Occipital lobe (tissue), 2 donors: ENCODE data around the gene ZNF546. TPM values are rescaled to one million over a fixed set of nuclear protein-coding genes. Genes with fewer than 3 reads are reported as not detected.
"Not testable (repeated sequence)": the region's sequence is repeated elsewhere in the genome, so short reads cannot be mapped to it uniquely, and the experiment has no call there.

Source experiments
- DNase-seq: peaks from one replicate; lab custom pipeline; 2025; lab: John Stamatoyannopoulos, UW
- total RNA-seq: library from RNA; depleted of rRNA; stranded (reverse); fragments of >200 nt; gene quantifications from one replicate; pipeline ENCODE4 v1.2.3, GENCODE V29; 2014

ZNF546 gene
- total RNA-seq = 27.5 TPM

DNA sequence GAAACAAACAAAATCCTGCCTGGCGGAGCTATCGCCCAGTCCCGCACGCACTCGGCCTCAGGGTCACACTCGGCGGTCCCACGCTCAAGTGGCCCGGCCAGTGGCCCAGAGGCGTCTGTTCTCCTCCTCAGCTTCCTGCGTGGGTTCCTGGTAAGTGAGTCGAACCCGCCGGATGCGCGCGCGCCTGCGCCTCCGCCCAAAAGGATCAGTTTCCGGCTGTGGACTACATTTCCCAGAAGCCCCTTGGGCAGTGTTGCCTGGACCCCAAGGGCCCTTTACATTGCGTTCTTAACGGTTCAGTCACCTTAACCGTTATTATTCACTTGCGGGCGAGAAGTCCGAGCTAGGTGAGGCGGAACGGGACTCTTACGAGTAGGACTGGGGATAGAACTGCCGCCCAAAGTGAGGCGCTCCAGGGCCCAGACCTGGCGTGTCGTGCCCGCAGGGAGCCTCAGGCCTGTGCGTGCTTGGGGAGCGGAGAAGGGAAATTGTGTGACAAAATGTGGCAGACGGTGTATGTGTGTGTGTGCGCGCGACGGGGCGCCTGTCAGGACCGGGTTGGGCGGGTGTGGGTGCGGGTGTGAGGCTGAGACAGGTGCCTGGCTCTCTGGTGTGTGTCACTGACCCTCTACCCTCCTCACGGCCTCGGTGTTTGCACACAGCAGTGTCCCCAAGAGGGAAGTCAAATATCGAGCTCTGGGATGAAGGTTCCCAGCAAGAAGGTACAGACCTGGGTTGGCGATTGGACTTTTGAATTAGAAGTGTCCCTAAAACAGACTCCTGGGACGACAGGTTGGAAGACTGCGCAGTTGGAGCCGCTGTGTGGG lies at the start of gene ZNF546:
TSS of gene ZNF546 (plus strand) at position 250 of the 827 bp plus-strand sequence. CDS start 1,267 bp downstream, outside the sequence.
- peak; percentile 86 for DNase-seq

GRCh38 chr19:39949026-39949747 lies 47.7 kb upstream of the ZNF546 start:
- DNase-seq = no peak

DNA sequence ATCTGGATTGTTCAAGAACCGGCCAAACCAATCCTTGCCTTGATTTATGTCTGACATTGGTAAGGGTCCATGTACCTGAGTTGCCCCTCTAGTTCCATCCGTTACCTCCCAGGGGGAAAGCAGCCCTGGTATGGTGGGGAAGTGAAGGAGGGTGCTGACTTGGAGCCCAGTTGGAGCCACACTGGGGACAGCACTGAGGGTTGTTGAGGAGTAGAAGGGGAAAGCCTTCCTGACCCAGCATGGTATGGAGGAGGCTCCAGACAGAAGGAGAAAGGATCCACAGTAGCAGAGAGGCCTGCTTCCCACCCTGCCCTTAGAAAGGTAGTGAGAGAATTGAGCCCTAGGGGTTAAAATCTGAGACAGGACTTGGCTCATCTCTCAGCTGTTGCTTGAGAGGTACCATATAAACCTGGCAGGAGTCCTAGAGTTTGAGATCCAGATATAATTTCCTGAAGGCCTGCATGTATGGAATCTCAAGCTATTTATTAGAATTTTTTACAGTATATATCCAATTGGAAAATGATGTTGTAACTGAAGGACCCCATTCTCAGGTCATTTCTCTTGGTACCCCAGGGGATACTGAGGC lies 45.7 kb upstream of the ZNF546 start:
- DNase-seq = no peak

- no peak for DNase-seq
These were observed 45.2 kb upstream of the ZNF546 start for GRCh38 chr19:39951686-39952085.

- DNase-seq = no peak
These were observed 42.9 kb upstream of the ZNF546 start for GRCh38 chr19:39953915-39954314.

GRCh38 chr19:39957886-39958285 lies 39.0 kb upstream of the ZNF546 start:
- not testable (repeated sequence) for DNase-seq

DNA sequence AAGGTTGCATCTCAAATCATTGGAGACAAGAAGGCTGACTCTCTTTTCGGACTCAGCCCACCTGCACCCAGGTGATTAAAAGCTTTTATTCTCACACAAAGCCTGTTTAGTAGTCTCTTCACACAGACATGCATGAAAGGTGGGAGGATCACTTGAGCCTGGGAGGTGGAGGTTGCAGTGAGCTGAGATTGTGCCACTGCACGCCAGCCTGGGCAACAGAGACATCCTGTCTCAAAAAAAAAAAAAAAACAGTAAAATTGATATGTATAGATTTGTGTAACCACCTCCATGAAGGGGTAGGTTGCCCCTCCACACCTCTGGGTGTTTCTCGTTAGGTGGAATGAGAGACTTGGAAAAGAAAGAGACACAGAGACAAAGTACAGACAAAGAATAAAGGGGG lies 37.9 kb upstream of the ZNF546 start:
- not testable (repeated sequence) for DNase-seq

DNA sequence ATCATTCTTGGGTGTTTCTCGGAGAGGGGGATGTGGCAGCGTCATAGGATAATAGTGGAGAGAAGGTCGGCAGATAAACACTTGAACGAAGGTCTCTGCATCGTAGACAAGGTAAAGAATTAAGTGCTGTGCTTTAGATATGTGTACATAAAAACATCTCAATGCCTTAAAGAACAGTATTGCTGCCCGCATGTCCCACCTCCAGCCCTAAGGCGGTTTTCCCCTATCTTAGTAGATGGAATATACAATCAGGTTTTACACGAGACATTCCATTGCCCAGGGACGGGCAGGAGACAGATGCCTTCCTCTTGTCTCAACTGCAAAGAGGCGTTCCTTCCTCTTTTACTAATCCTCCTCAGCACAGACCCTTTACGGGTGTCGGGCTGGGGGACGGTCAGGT lies 37.5 kb upstream of the ZNF546 start:
- not testable (repeated sequence) for DNase-seq

DNA sequence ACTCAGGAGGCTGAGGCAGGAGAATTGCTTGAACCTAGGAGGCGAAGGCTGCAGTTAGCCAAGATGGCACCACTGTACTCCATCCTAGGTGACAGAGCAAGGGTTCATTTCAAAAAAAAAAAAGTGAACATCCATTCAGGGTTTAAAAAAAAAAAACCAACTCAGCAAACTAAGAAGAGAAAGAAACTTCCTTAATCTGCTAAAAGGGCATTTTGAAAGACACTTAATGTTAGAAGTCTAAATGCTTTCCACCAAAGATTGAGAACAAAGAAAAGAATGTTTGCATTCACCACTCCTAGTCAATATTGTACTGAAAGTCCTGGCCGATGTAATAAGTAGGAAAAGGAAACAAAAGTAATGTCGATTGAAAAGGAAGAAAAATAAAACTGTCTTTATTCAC lies 33.0 kb upstream of the ZNF546 start:
- DNase-seq = no peak

- DNase-seq = no peak
These were observed 30.2 kb upstream of the ZNF546 start for GRCh38 chr19:39966617-39967016.

- DNase-seq = no peak
These were observed 29.3 kb upstream of the ZNF546 start for GRCh38 chr19:39967561-39967960.

DNA sequence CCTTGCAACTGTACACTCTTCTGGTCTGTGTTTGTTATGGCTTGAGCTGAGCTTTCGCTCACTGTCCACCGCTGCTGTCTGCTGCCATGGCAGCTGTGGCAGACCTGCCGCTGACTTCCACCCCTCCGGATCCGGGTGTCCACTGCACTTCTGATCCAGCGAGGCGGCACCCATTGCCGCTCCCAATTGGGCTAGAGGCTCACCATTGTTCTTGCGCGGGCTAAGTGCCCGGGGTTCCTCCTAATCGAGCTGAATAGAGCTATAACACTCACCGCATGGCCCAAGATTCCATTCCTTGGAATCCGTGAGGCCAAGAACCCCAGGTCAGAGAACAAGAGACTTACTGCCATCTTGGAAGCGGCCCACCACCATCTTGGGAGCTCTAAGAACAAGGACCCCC lies 28.1 kb upstream of the ZNF546 start:
- no peak for DNase-seq

DNA sequence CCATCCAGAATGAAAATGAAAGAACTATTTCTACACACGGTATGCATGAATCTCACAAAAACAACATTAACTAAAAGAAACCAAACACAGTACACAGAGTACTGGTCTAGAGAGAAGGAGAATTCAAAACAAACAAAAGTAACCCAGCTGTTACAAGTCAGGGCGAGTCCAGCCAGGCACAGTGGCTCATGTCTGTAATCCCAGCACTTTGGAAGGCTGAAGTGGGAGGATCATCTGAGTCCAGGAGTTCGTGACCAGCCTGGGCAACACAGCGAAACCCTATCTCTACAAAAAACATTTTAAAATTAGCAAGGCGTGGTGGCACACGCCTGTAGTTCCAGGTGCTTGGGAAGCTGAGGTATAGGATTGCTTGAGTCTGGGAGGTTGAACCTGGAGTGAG lies 27.6 kb upstream of the ZNF546 start:
- no peak for DNase-seq

DNA sequence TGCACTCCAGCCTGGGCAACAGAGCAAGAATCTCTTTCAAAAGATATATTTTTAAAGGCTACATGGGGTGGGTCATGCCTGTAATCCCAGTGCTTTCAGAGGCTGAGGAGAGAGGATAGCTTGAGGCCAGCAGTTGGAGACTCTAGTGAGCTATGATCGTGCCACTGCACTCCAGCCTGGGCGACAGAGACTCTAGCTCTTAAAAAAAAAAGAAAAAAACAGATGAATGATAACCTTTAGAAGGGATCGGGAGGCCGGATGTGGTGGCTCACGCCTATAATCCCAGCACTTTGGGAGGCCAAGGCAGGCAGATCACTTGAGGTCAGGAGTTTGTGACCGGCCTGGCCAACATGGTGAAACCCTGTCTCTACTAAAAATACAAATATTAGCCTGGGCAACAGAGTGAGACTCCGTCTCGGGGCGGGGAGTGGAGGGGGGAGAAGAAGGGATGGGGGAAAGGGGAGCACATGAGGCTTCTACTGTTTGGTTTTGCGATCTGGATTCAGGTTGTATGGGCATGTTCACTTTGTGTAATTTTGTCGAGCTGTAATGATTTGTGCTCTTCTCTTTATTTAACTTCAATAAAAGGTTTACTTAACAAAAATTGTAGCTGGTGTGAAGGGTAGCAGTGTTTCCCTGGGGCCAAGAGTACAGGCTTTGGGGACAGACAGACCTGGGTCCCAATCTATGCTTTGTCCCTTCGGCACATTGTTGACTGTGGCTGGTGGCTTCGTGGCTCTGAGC lies 27.0 kb upstream of the ZNF546 start:
- DNase-seq = no peak

DNA sequence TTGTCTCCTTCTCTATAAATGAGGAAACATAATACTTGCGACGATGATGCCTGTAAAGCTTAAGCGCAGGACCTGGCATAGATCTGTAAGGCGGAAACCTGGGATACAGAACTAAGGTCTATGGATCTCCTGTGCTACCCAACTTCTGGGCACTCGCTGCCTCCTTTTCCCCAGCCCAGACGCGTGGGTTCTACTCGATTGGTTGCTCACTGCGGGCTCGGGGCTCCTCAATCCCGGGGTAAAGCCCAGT lies 26.5 kb upstream of the ZNF546 start:
- DNase-seq = no peak

DNA sequence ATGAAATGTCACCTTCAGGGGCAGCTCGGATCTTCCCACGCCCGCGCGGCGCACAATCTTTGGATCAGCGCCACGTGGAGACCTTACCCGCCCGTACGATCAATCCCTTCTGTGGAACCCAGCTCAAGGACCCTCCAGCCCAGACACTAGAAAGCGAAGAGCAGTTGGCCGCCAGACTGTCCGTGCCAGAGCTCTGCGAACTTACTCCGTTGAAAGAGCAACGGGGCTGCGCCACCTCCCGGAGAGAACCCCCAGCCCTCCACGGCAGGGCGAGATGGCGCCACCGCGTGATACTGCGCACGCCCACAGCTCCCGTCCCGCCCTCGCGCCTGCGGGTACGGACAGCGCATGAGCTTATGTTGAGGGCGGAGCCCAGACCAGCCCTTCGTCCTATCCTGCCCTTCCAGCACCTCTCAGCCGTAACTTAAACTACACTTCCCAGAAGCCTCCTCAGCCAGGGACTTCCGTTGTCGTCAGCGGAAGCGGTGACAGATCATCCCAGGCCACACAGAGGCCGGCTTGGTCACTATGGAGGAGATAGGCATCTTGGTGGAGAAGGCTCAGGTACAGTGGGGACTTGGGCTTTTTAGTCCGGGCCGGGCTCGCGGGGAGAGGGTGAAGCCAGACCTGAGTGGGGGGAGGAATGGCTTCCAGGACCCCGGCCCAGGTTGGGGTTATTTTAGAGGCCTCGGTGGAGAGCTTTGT lies 26.0 kb upstream of the ZNF546 start, which contains the start of gene PSMC4:
TSS of gene PSMC4 (plus strand) at position 491 of the 705 bp plus-strand sequence. CDS start at position 529, 38 bp downstream.
- DNase-seq = peak; percentile 98

GRCh38 chr19:39971380-39972035 lies 25.4 kb upstream of the ZNF546 start:
- no peak for DNase-seq

DNA sequence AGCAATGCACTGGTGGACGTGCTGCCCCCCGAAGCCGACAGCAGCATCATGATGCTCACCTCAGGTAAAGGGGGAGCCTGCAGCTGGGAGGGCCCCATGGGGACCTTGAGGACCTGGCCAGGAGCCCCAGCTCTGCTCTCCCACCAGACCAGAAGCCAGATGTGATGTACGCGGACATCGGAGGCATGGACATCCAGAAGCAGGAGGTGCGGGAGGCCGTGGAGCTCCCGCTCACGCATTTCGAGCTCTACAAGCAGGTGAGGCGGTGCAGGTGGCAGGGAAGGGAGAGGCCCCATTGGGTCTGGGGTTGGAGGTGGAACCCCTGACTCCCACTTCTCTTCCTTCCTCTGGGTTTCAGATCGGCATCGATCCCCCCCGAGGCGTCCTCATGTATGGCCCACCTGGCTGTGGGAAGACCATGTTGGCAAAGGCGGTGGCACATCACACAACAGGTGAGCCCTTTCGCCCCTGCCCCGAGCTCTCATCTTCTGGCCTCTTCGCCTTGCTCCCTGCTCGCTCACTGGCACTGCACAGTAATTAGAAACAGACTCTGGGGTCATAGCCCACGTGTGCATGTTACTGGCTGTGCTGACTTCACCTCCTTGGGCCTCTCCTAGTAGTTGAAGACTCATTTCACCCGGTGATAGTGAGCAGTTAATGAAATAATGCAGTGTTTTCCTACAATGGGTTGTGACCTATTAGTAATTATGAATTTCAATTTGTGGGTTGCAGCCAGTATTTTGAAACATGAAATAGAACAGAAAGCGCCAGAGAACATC lies 22.3 kb upstream of the ZNF546 start:
- no peak for DNase-seq

DNA sequence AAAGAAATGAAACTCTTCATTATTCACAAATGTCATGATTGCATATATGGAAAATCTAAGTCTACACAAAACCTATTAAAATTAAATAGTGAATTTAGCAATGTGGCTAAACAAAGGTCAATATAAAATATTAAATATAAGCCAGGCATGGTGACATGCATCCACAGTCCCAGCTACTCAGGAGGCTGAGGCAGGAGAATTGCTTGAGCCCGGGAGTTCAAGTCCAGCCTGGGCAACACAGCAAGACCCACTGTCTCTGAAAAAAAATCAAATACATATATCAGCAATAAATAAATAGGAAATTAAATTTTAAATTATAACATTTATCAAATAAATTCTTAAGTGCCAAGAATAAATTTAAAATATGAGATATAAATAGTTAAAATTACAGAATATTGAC lies 14.0 kb upstream of the ZNF546 start:
- no peak for DNase-seq
